ENCODE measurements around the gene LIG1.

LIG1 gene

GRCh38 chr19:48181505-48181904 lies 11.4 kb upstream of the LIG1 start:
- DNase-seq, result no peak

- no peak for DNase-seq
These were observed 6.1 kb upstream of the LIG1 start for GRCh38 chr19:48176226-48176625.

GRCh38 chr19:48175578-48175977 lies 5.4 kb upstream of the LIG1 start:
- DNase-seq, result no peak

GRCh38 chr19:48174445-48175030 lies 4.4 kb upstream of the LIG1 start:
- no peak for DNase-seq

- DNase-seq, result no peak
These were observed 1.6 kb upstream of the LIG1 start for GRCh38 chr19:48171710-48172109.

- DNase-seq, result peak in 1 of 2 donors; percentile 15
These were observed 738 bp upstream of the LIG1 start for GRCh38 chr19:48170817-48171347.

GRCh38 chr19:48169578-48169938 lies 586 bp downstream of the LIG1 start:
- peak; percentile 85 to 92 for DNase-seq

- no peak for DNase-seq
These were observed 1.5 kb downstream of the LIG1 start for GRCh38 chr19:48168689-48169088.

GRCh38 chr19:48158210-48158790 lies 11.8 kb downstream of the LIG1 start:
- no peak for DNase-seq

- no peak for DNase-seq
These were observed 16.1 kb downstream of the LIG1 start for GRCh38 chr19:48154003-48154402.

- peak; percentile 65 to 67 for DNase-seq
These were observed 17.6 kb downstream of the LIG1 start for GRCh38 chr19:48152551-48152950.

GRCh38 chr19:48149430-48149829 lies 20.7 kb downstream of the LIG1 start:
- DNase-seq, result no peak

- no peak for DNase-seq
These were observed 21.6 kb downstream of the LIG1 start for GRCh38 chr19:48148576-48148975.

- no peak for DNase-seq
These were observed 22.5 kb downstream of the LIG1 start for GRCh38 chr19:48147597-48148175.

GRCh38 chr19:48139053-48139452 lies 31.1 kb downstream of the LIG1 start:
- DNase-seq, result no peak

GRCh38 chr19:48137411-48137810 lies 32.7 kb downstream of the LIG1 start:
- DNase-seq, result no peak

GRCh38 chr19:48136547-48136946 lies 33.6 kb downstream of the LIG1 start:
- DNase-seq, result no peak

GRCh38 chr19:48135411-48135810 lies 34.7 kb downstream of the LIG1 start:
- no peak for DNase-seq

GRCh38 chr19:48133094-48133493 lies 37.0 kb downstream of the LIG1 start:
- no peak for DNase-seq

- DNase-seq, result no peak
These were observed 42.6 kb downstream of the LIG1 start for GRCh38 chr19:48127561-48127960.

- no peak for DNase-seq
These were observed 46.1 kb downstream of the LIG1 start for GRCh38 chr19:48123907-48124651.

- DNase-seq, result no peak
These were observed 47.7 kb downstream of the LIG1 start for GRCh38 chr19:48122421-48122820.

- DNase-seq, result peak in 1 of 2 donors; percentile 23
These were observed 48.2 kb downstream of the LIG1 start for GRCh38 chr19:48121909-48122371.

- DNase-seq, result no peak
These were observed 49.1 kb downstream of the LIG1 start for GRCh38 chr19:48121066-48121465.

Measured in CD4-positive, alpha-beta T cell treated with Interleukin-4 for 1 hour (primary cell).